Neural progenitor cell (in vitro differentiated cells): ENCODE data around the gene ADCY9.

ENCODE experiments used
- EZH2 ChIP-seq: fragments of 200-600 bp; sonication (generic); IDR thresholded peaks from 2 replicates; pipeline ENCODE4 v1.6.1; 2017; ENCODE audit warnings: antibody characterized with exemption, mild to moderate bottlenecking, moderate library complexity
- EZH2phosphoT487 ChIP-seq: fragments of 200-600 bp; sonication (generic); IDR thresholded peaks from 2 replicates; pipeline ENCODE4 v1.6.1; 2017; ENCODE audit warnings: antibody characterized with exemption

DNA sequence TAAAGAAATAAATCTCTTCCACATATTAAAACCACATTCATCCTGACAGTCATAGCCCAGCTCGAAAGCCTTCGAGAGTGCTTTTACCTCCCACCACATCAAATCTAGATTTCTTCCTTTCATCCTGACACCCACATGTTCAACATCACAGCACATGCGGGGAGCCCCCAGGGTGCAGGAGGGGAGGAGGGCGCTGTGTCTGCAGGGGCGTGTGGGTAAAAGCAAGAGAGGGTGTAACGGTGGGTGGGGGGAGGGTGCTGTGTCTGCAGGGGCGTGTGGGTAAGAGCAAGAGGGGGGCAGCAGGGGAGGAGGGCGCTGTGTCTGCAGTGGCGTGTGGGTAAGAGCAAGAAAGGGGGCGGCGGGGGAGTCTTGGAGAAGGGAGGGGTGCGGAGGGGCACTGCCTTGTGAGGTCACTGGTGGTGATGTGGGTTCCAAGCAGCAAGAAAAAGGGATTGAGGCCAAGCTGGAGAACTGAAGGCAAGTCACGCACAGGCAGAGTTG is 34.7 kb downstream of the ADCY9 start:
- TF ChIP-seq EZH2phosphoT487, result no peak
- no peak for TF ChIP-seq EZH2
